GM18868 (cell line): ENCODE data around the gene CRB1.

Experiments
- ATAC-seq: cut with Tn5 transposase; IDR thresholded peaks from one replicate; pipeline ENCODE4 v1.9.1; 2021; ENCODE audit warnings: mild to moderate bottlenecking, moderate library complexity; ENCODE audit not compliant: unreplicated experiment

Gene CRB1

GRCh38 chr1:197268012-197268411 is at the start of gene CRB1:
Gene CRB1 (plus strand): TSS chr1:197268252. CDS start chr1:197268413, 161 bp downstream.
- ATAC-seq: no peak

- no peak for ATAC-seq
Measured at GRCh38 chr1:197218857-197219256, 49.2 kb upstream of the CRB1 start.

GRCh38 chr1:197222025-197222685 is 45.9 kb upstream of the CRB1 start:
- ATAC-seq: no peak

DNA sequence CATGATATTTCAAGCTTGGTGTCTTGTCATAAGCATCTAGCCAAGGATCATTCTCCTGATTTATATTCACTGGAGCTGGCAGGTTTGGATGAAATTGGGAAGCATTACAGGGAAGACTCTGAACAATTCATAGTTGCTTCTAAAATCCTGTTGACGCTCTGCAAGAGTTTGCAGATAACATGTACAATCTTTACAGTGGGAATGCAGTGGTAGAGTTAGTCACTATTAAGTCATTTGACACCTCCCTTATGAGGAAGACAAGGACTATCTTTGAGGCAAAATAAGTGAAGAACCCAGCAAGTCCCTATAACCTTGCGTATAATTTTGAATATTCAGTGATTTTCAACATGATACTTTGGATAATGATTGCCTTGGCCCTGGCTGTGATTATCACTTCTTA is 45.3 kb upstream of the CRB1 start:
- no peak for ATAC-seq

- no peak for ATAC-seq
Measured at GRCh38 chr1:197224160-197224559, 43.9 kb upstream of the CRB1 start.

- ATAC-seq: no peak
Measured at GRCh38 chr1:197225611-197226010, 42.4 kb upstream of the CRB1 start.

DNA sequence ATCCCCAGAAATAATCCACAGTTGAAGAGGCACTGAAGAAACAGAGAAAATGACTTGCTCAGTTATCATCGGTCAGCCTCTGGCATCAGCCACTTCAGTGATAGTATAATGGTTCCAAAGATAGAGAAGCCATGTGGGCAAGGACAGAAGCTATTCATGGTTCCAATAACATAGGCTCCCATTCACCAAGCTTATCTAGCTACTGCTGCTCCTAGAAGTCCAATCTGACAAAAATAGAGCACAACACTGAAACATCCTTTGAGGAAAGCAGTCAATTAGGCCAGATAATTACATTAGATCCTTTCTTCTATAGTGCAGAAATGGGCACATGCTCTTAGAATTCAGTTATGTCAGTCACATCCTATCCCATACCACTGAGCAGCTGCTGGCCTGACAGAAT is 33.5 kb upstream of the CRB1 start:
- ATAC-seq: no peak

GRCh38 chr1:197235355-197235754 is 32.7 kb upstream of the CRB1 start:
- ATAC-seq: no peak

- no peak for ATAC-seq
Measured at GRCh38 chr1:197247465-197247864, 20.6 kb upstream of the CRB1 start.

GRCh38 chr1:197249324-197249723 is 18.7 kb upstream of the CRB1 start:
- no peak for ATAC-seq

DNA sequence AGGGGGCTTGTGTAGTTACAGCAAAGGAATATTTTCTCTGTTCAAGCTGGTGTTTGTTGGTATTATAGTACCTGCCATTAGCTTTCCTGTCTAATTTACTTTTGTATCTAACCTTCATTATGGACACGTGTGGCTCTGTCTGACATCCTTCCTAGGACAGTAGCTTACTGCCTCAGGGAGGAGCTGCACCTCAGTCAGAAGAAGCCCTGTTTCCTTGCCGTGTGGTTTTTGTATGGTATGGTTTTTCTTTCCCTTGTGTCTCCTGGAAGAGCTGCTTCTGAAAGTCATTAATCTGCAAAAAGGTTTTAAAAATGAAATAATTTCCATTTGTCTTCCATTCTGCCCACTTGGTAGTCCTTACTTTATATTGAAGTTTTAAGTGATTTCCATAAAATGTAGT is 17.4 kb upstream of the CRB1 start:
- no peak for ATAC-seq

DNA sequence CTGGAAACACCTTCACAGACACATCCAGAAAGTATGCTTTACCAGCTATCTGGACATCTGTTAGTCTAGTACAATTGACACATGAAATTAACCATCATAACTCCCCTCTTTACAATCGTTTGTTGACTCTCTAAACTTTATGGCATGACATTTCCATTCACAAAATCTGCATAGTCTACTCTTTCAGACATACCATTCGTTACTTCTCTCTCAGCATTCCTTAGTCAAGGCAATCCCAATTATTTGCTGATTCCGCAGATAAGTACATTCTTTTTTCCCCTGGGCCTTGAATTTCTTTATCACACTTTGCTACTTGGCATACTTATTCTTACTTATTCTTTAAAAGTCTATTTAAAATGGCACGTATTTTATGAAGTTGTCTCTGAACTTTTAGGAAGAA is 15.1 kb upstream of the CRB1 start:
- no peak for ATAC-seq

DNA sequence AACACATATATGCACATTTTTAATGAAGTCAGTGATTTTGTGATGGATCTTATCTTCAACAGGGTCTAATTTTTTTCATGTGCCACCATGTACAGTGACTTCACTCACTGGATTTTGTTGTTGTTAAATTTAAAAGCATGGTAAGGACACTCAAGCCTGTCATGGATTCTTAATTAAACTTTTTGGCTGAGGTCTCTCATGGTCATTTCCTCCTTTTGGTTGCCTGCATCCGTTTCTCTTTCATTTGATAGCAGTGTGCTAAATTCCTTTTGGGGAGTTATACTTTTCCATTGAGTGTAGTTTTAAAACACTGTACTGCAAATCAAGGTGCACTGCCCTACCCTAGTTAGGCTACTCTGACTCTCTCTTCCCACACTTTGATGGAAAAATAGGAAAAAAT is 13.2 kb upstream of the CRB1 start:
- ATAC-seq: no peak

- no peak for ATAC-seq
Measured at GRCh38 chr1:197264936-197265567, 3.0 kb upstream of the CRB1 start.

DNA sequence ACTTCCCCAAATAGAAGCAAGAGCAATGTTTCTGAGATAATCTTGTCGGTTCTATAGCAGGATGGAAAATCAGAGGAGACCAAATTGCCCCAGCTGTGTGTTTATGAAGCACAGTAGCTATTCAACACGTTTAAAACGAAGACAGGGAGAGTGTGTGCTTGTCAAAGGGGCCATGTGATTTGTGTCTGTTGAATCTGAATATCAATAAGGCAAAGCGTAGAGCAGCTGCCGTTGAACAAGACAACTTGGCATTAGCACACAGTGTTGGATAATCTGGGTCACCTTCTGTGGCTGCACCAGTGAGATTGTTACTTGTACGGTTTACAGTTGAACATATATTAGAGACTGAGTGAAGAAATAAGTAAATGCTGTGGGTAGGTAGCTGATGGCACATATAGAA is 1.0 kb downstream of the CRB1 start:
- ATAC-seq: no peak

GRCh38 chr1:197272791-197273190 is 4.7 kb downstream of the CRB1 start:
- ATAC-seq: no peak

DNA sequence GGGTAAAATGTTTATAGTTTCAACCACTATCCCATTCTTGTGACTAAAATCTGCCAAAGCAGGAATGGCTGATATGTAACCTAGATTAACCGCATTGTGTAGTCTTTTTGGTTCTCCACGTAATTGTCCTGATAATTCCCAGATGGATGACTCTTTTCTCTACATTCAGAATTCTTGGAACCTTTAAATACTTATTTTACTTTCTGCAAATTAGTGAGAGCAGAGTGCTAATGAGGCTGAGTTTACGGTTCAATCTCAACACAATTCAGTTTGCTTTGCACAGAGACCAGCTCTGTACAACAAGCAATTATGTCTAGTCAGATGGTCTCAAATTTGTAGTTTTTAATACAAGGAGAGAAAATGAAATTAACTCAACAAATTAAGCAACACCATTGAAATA is 9.1 kb downstream of the CRB1 start:
- no peak for ATAC-seq

DNA sequence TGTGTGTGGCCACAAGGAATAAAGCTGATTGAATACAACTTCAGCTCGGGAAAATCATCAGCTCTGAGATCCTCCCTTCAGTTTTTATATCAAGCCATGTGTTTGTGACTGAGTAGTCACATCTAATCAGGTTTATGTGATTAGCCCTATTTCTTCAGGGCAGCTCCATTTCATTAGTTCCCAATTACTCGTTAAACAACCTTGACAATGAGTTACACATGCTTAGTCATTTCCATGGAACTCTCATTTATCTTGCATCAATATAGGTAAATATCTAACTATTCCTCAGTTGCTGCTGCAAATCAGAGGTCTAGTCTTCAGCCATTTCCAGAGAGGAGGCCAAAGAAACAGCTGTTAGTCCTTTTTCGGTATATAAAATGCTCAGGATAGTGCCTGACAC is 16.3 kb downstream of the CRB1 start:
- no peak for ATAC-seq

GRCh38 chr1:197284966-197285365 is 16.9 kb downstream of the CRB1 start:
- peak; percentile 52 for ATAC-seq

DNA sequence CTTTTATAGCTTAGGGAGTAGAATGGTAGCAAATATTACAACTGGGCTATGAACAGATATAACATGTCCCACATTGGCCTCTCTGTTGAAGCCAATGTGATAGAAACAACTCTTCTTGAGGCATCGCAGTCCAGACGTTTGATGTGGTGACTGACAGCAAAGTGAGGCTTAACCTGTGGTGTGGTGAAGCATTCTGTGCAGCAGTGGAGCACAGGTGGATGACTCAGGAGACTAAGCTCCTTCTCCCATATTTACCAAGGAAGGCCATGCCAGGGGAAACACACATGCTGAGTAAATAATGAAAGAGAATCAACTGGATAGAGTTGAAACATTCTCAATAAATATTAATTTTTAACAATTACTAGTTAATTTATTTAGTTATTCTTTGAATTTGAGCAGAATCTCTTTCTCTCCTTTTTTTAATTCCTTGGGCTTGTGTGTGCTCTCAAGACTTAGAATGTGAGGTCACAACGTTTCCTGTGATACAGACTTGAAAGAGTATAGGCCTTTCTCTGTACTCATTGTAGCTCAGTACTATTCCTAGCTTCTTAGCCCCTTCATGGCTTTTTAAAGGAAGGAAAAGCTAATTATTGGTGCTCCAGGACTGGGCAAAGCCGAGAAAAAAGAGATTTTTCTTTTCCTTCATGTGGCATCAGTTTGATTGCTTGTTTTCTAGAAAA is 17.6 kb downstream of the CRB1 start:
- no peak for ATAC-seq

GRCh38 chr1:197286634-197287033 is 18.6 kb downstream of the CRB1 start:
- ATAC-seq: no peak

DNA sequence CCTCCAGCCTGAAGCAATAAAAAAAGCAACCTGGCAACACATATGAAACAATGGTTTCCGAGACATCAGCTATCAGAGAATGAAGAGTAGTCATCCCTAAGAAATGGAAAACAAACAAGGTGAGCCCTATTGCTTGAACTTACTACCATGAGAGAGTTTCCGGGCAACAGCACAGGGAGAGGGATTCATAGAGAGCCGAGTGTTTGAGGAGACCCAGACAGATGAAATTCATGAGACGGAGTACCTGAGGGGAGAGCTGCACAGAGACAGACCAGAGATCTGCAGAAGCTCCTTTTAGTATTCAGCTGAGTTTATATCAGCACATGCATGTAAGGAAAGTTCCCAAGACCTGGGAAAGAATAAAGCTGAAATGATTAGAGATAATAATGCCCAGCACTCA is 19.8 kb downstream of the CRB1 start:
- ATAC-seq: no peak
